Islet of Langerhans (tissue), 1 donor: ENCODE measurements around the gene ADGRG1.

Experiments used
- FAIRE-seq: peaks from one replicate; lab custom pipeline; 2011; peaks lifted over from hg19 to GRCh38; lab: Jason Lieb, UNC

The ADGRG1 gene

GRCh38 chr16:57635266-57636097 is 7.1 kb downstream of the ADGRG1 start:
- no peak for FAIRE-seq

GRCh38 chr16:57636184-57636583 is 7.8 kb downstream of the ADGRG1 start:
- no peak for FAIRE-seq

DNA sequence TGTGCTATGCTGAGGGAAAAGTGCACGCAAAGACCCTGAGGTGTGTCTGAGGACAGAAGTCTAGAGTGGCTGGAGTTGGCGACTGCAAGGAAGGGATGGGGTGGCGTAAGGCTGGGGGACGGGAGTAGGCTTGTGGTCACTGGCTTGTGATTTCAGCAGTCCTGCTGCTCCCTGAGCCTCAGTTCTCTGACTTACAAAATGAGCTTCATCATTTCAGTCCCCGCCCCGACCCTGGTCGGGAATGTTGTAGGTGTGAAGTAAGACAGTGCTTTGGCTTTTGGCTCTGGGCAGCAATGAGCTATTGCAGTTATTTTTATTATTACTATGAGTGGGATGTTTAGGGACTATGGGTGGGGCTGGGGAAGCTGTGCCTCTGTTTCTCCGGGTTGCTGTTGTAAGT is 8.6 kb downstream of the ADGRG1 start:
- FAIRE-seq: no peak

GRCh38 chr16:57637424-57637823 is 9.0 kb downstream of the ADGRG1 start:
- FAIRE-seq: no peak

DNA sequence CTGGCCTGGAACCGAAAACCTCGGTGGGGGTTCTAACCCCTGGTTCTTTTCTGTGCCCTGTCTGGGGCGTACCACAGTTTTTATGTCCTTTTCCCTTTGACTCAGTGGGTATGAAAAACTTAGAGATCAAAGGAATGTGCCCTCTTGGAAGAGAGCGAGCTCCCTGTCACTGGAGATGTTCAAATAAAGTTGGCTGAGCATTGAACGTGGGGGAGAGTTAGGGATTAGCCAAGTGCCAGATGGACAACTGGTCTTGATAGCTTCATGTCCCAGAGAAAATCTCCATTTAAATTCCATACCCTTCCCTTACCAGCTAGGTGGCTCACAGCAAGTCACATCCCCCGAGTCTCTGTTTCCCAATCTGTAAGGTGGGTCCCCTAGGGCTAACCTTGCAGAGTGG is 9.5 kb downstream of the ADGRG1 start:
- FAIRE-seq: no peak

GRCh38 chr16:57638381-57638780 is 10.0 kb downstream of the ADGRG1 start:
- no peak for FAIRE-seq

DNA sequence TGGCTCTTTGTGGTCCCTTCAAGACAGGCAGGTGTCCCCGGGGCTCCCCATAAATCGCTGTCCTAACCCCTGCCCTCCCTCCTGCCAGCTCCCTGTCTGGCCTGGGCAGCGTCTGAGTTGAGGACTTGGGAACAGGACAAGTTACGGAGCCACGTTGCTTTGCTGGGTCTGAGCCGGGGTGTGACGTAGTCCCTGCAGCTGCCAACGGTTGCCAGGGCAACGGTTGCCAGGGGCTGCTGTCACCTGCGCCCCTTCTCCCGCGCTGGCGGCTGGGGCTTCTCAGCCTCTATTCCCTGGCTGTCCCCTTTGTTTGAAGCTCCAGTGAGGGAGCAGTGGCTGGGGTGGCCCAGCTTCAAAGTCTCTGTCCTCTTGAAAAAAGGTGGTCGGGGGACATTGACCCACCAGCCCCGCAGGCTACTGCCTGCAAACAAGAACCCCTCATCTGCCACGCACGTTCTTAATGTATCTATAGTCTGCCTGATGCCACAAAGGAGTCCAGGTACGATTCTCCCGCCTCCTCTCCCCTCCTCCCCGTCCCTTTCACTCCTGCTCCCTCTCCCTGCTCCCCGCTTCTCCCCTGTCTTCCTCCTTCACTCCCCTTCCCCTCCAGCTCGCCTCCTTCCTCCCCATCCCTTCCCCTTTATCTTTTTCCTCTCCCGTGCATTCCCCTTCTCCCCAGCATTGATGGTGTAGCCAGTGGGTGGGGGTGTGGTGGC is 10.9 kb downstream of the ADGRG1 start:
- FAIRE-seq: no peak

- FAIRE-seq: no peak
These were observed 11.8 kb downstream of the ADGRG1 start for GRCh38 chr16:57640185-57640584.

- FAIRE-seq: no peak
These were observed 12.2 kb downstream of the ADGRG1 start for GRCh38 chr16:57640612-57641011.

- FAIRE-seq: no peak
These were observed 14.0 kb downstream of the ADGRG1 start for GRCh38 chr16:57642160-57643135.

GRCh38 chr16:57643147-57643874 is 14.9 kb downstream of the ADGRG1 start:
- no peak for FAIRE-seq

GRCh38 chr16:57643910-57644309 is 15.5 kb downstream of the ADGRG1 start:
- FAIRE-seq: no peak

DNA sequence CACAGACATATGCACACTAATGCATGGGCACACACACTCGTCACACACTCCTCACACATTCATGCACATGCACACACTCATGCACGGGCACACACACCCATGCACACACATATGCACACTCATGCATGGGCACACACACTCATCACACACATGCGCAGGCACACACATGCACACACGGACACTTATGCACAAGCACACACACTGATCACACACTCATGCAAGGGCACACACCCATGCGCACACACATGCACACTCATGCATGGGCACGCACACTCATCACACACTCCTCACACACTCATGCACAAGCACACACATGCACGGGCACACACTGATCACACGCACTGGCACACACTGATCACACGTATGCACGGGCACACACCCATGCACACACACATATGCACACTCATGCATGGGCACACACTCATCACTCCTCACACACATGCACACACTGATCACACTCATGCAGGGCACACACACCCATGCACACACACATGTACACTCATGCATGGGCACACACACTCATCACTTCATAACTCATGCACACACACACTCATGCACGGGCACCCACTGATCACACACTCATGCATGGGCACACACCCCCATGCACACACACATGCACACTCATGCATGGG is 16.1 kb downstream of the ADGRG1 start:
- no peak for FAIRE-seq

- FAIRE-seq: no peak
These were observed 16.7 kb downstream of the ADGRG1 start for GRCh38 chr16:57645169-57645568.

DNA sequence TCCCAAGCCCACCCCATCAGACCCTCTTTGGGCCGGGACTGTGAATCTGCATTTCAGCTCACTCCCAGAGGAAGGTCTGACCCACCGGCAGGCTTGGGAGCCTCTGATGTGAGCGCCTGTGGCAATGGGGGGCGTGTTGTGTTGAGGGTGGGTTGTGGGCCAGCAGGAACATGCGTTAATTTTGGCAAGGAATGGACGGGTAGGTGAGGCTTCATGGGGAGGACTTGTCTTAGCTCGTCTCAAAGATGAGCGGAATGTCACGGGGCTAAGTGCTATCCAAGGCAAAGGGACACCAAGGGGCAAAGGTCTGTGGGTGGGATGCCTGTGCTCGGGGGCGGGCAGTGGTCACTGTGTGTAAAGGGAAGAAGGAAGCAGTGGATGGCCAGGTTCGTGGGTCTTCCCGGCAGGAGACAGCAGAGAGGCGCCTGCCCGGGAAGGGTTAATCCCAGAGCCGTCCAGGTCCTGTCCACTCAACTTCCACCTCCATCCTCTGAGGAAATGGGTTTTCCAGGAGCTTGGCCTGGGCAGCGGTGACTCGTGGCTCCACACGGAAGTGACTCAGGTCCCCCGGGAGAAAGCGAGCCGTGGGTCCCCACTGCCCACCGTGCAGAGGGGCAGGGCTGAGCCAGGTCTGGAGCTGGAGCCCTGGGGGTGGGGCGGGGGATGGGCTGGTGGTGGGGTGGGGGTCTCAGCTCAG is 17.4 kb downstream of the ADGRG1 start:
- FAIRE-seq: no peak

GRCh38 chr16:57646388-57647039 is 18.1 kb downstream of the ADGRG1 start:
- FAIRE-seq: no peak

DNA sequence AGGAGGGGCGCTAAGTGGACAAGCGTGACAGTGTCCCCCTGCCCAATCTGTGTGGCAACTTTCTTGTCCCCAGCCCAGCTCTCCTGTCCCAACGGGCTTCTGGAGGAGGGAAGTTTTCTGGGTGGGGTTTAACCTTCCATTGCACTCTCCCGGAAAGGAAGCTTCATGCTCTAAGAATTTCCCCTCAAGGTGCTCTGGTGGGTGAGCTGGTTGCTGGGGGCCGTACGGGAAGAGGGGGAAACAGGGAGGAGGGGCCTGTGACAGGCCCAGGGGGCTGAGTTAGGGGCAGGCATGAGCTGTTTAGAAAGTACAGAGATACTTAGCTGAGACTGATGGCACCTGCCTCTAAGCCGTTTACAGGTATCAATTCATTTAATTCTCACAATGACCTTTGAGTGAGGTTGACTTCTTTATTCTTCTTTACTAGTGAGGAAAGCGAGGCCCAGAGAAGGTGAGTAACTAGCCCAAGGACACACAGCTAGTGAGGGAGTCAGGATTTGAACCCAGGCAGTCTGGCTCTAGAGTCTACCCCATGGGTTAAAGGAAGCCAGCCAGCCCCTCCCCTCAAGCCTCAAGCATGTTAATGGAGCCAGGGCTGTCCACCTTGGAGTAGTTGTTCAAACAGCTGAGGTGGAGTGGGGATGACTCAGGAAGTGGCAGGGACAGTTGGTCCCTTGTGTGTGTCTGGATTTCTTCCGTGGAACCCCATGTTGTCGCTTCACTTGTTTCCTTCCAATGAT is 18.9 kb downstream of the ADGRG1 start:
- FAIRE-seq: no peak

- no peak for FAIRE-seq
These were observed 19.7 kb downstream of the ADGRG1 start for GRCh38 chr16:57648125-57648524.
